Uterus (tissue), 2 donors: Measurements from ENCODE around the gene PPCDC.

Source experiments
- CTCF ChIP-seq, 4 experiments: fragments of 200-600 bp in 2 of 4; fragments of 450-650 bp in 2 of 4; sonication (generic) in 2 of 4; IDR thresholded peaks; one replicate each; pipeline ENCODE4 v1.5.1; 2016 to 2019; ENCODE audit warnings: antibody characterized with exemption in 4 of 4, mild to moderate bottlenecking in 2 of 4, moderate library complexity in 1 of 4
- POLR2A ChIP-seq, 2 donors: fragments of 450-650 bp; IDR thresholded peaks; one replicate each; pipeline ENCODE4 v1.6.1; 2016; ENCODE audit warnings: antibody characterized with exemption in 2 of 2, mild to moderate bottlenecking in 1 of 2, moderate library complexity in 1 of 2

DNA sequence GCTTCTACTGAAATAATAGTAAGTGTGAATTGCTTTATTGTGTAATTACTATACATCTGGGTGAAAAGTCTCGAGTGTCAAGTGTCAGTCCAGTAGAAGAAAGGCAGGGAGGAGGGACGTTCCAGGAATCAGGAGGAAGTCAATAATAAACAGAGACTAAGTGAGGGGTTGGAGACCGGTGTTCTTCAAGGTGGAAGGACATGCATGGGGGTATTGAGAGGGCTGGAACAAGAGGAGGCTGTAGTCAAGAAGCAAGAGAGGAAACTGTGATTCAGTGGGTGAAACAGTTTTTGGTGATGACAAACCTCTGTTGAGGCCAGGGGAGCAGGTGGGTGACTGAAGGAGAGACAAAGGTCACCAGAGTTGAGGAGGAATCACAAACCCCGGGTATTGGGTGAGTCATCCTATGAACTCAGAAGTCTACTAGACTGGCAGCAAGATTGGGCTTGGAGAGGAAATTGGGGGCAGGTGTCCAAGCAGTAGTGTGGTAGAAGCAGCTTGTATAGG is 39.6 kb upstream of the PPCDC start:
- TF ChIP-seq POLR2A (IDR thresholded peaks at IDR 0.05) (no peak), CTCF (IDR thresholded peaks at IDR 0.05) (no peak)
